Suprapubic skin (tissue), 4 donors: ENCODE results near the gene SREBF1.

Experiments used
- CTCF ChIP-seq, 2 donors: fragments of 200-600 bp in 1 of 2; fragments of 450-650 bp in 1 of 2; sonication (generic) in 1 of 2; IDR thresholded peaks; one replicate each; pipeline ENCODE4 v1.5.1; 2016 to 2019; ENCODE audit warnings: antibody characterized with exemption in 2 of 2, mild to moderate bottlenecking in 1 of 2, moderate library complexity in 1 of 2
- EP300 ChIP-seq: sonication (generic); formaldehyde crosslinking; IDR thresholded peaks from one replicate; pipeline ENCODE4 v1.6.1; 2017; ENCODE audit warnings: antibody characterized with exemption
- POLR2A ChIP-seq, 2 donors: fragments of 450-650 bp; IDR thresholded peaks; one replicate each; pipeline ENCODE4 v1.6.1; 2017; ENCODE audit warnings: antibody characterized with exemption in 2 of 2, mild to moderate bottlenecking in 2 of 2, moderate library complexity in 2 of 2
- POLR2AphosphoS5 ChIP-seq, 3 donors: sonication (generic); formaldehyde crosslinking; IDR thresholded peaks; one replicate each; pipeline ENCODE4 v1.6.1; 2017; ENCODE audit warnings: antibody characterized with exemption in 3 of 3

GRCh38 chr17:17833658-17834357, 3.0 kb downstream of the SREBF1 start:
- TF ChIP-seq POLR2A (IDR thresholded peaks at IDR 0.05) (no peak), CTCF (IDR thresholded peaks at IDR 0.05) (no peak), POLR2AphosphoS5 (IDR thresholded peaks at IDR 0.05) (no peak), EP300 (no peak)
